Stimulated activated CD4-positive, alpha-beta T cell treated with anti-CD3 and anti-CD28 coated beads, Interleukin-1b, Interleukin-23, amount 100 ng/mL, for 48 hours (primary cell): ENCODE measurements around the gene MLXIP.

Experiments
- DNase-seq: peaks from one replicate; pipeline ENCODE4 v3.0.0-alpha.2; 2020

The MLXIP gene

GRCh38 chr12:122079532-122080081, 1.1 kb downstream of the MLXIP start:
- DNase-seq, result no peak

- DNase-seq, result no peak
Observed at GRCh38 chr12:122080149-122081082, 1.9 kb downstream of the MLXIP start.

- peak; percentile 26 for DNase-seq
Observed at GRCh38 chr12:122081083-122081696, 2.6 kb downstream of the MLXIP start.

GRCh38 chr12:122081697-122082221, 3.2 kb downstream of the MLXIP start:
- DNase-seq, result no peak

GRCh38 chr12:122082621-122083356, 4.2 kb downstream of the MLXIP start:
- DNase-seq, result no peak

GRCh38 chr12:122084857-122085405, 6.4 kb downstream of the MLXIP start:
- DNase-seq, result no peak

- no peak for DNase-seq
Observed at GRCh38 chr12:122085591-122085990, 7.0 kb downstream of the MLXIP start.

GRCh38 chr12:122086116-122086515, 7.6 kb downstream of the MLXIP start:
- DNase-seq, result no peak

GRCh38 chr12:122086641-122087285, 8.2 kb downstream of the MLXIP start:
- no peak for DNase-seq

GRCh38 chr12:122087431-122088178, 9.0 kb downstream of the MLXIP start:
- no peak for DNase-seq

GRCh38 chr12:122088179-122088810, 9.7 kb downstream of the MLXIP start:
- no peak for DNase-seq

- no peak for DNase-seq
Observed at GRCh38 chr12:122089077-122089476, 10.5 kb downstream of the MLXIP start.

GRCh38 chr12:122090759-122091515, 12.4 kb downstream of the MLXIP start:
- no peak for DNase-seq

- no peak for DNase-seq
Observed at GRCh38 chr12:122093098-122093883, 14.7 kb downstream of the MLXIP start.

GRCh38 chr12:122094137-122094734, 15.7 kb downstream of the MLXIP start:
- DNase-seq, result no peak

- no peak for DNase-seq
Observed at GRCh38 chr12:122094735-122095631, 16.4 kb downstream of the MLXIP start.

GRCh38 chr12:122096014-122096413, 17.5 kb downstream of the MLXIP start:
- DNase-seq, result no peak
